ENCODE data around the gene MUC4.

DNA sequence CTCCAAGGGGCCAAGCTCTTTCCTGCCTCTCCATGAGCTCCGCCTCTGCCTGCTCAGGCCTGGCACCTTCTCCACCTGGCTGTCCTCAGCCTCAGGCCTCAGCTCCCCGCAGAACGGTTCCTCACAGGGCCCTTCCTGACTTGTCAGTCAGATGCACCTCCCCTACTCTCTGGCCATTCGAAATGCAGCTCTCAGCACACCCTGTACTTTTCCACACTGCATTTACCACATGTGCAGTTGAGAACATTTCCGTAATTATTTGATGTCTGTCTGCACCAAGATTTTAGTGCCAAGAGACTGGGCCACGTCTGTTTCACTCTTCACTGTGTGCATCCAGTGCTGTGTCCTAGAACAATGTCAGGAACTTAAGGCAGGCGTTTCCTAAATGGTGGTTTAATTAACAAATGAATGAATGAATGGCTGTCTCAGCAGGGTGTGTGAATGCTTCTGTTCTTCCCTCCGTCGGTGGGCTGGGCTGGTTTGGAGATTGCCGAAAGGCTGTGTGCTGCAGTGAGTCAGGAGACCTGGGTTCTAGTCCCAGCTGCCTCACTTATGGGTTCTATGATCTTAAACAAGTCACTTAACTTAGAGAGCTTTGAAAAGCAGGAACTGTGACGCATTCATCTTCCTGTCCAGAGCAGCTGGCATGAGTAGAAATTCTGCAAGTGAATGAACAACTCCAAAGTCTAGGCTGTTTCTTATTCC is 5.4 kb downstream of the MUC4 start:
- TF ChIP-seq, protein P1, sequence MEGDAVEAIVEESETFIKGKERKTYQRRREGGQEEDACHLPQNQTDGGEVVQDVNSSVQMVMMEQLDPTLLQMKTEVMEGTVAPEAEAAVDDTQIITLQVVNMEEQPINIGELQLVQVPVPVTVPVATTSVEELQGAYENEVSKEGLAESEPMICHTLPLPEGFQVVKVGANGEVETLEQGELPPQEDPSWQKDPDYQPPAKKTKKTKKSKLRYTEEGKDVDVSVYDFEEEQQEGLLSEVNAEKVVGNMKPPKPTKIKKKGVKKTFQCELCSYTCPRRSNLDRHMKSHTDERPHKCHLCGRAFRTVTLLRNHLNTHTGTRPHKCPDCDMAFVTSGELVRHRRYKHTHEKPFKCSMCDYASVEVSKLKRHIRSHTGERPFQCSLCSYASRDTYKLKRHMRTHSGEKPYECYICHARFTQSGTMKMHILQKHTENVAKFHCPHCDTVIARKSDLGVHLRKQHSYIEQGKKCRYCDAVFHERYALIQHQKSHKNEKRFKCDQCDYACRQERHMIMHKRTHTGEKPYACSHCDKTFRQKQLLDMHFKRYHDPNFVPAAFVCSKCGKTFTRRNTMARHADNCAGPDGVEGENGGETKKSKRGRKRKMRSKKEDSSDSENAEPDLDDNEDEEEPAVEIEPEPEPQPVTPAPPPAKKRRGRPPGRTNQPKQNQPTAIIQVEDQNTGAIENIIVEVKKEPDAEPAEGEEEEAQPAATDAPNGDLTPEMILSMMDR (IDR thresholded peaks at IDR 0.05; ENCODE audit: insufficient read depth, low read length, poor library complexity, severe bottlenecking) = no peak
- no peak for TF ChIP-seq EZH2phosphoT487 (conservative IDR thresholded peaks at IDR 0.05; ENCODE audit: low read length)

All from SU-DHL-6 (cell line).